ENCODE measurements around the gene FUT3.

The FUT3 gene

GRCh38 chr19:5831159-5831558 lies 20.1 kb downstream of the FUT3 start:
- H3K36me3 Mint-ChIP-seq (ENCODE audit: insufficient read depth), result peaks cover 18% of the 10 kb centered on the region
- no peak overlapping the region for H3K4me3 Mint-ChIP-seq
- H3K27me3 Mint-ChIP-seq, result peaks cover 18 to 31% of the 10 kb centered on the region in 2 donors

GRCh38 chr19:5829567-5830310 lies 21.5 kb downstream of the FUT3 start:
- peak overlapping the region in 1 of 2 donors; percentile 53 for H3K4me3 Mint-ChIP-seq
- H3K27ac Mint-ChIP-seq, result peak overlapping the region in 1 of 2 donors; percentile 35
- H3K9me3 Mint-ChIP-seq, result no peaks in the 10 kb centered on the region
- ATAC-seq (replicated peaks), result no peak
- peaks cover 8 to 11% of the 10 kb centered on the region in 2 donors for H3K4me1 Mint-ChIP-seq (ENCODE audit: low read depth in 2 of 2)
- H3K36me3 Mint-ChIP-seq (ENCODE audit: insufficient read depth), result peaks cover 18% of the 10 kb centered on the region
- no peak for DNase-seq
- H3K27me3 Mint-ChIP-seq, result peaks cover 18 to 20% of the 10 kb centered on the region in 2 donors

More at GRCh38 chr19:5831159-5831558, 20.1 kb downstream of the FUT3 start:
- H3K27ac Mint-ChIP-seq, result no peak overlapping the region
- no peak for DNase-seq
- ATAC-seq (replicated peaks), result no peak
- no peaks in the 10 kb centered on the region for H3K9me3 Mint-ChIP-seq
- H3K4me1 Mint-ChIP-seq (ENCODE audit: low read depth in 2 of 2), result peaks cover 8 to 11% of the 10 kb centered on the region in 2 donors

GRCh38 chr19:5828661-5829566 lies 22.3 kb downstream of the FUT3 start:
- Mint-ChIP-seq H3K27me3 (peaks cover 11 to 16% of the 10 kb centered on the region in 2 donors), H3K9me3 (no peaks in the 10 kb centered on the region), H3K36me3 (ENCODE audit: insufficient read depth) (peaks cover 18% of the 10 kb centered on the region), H3K4me3 (peak overlapping the region; percentile 83 to 90), H3K4me1 (ENCODE audit: low read depth in 2 of 2) (peaks cover 8 to 11% of the 10 kb centered on the region in 2 donors), H3K27ac (peak overlapping the region; percentile 94 to 96)
- ATAC-seq (replicated peaks), result no peak
- no peak for DNase-seq

GRCh38 chr19:5827891-5828660 lies 23.2 kb downstream of the FUT3 start:
- ATAC-seq (replicated peaks) (peak; percentile 82), DNase-seq (peak; percentile 80 to 90 (median 87))
- H3K27ac Mint-ChIP-seq, result peak overlapping the region; percentile 94 to 96
- peaks cover 8 to 13% of the 10 kb centered on the region in 2 donors for H3K27me3 Mint-ChIP-seq
- H3K36me3 Mint-ChIP-seq (ENCODE audit: insufficient read depth), result peaks cover 22% of the 10 kb centered on the region
- peaks cover 8 to 11% of the 10 kb centered on the region in 2 donors for H3K4me1 Mint-ChIP-seq (ENCODE audit: low read depth in 2 of 2)
- H3K9me3 Mint-ChIP-seq, result no peaks in the 10 kb centered on the region
- H3K4me3 Mint-ChIP-seq, result peak overlapping the region; percentile 83 to 90

GRCh38 chr19:5827342-5827890 lies 23.8 kb downstream of the FUT3 start:
- Mint-ChIP-seq H3K4me3 (peak overlapping the region; percentile 66 to 78), H3K9me3 (no peaks in the 10 kb centered on the region), H3K36me3 (ENCODE audit: insufficient read depth) (peaks cover 22% of the 10 kb centered on the region), H3K4me1 (ENCODE audit: low read depth in 2 of 2) (peaks cover 8 to 11% of the 10 kb centered on the region in 2 donors), H3K27ac (peak overlapping the region in 1 of 2 donors; percentile 70), H3K27me3 (peaks cover 8 to 11% of the 10 kb centered on the region in 2 donors)
- DNase-seq (no peak), ATAC-seq (replicated peaks) (no peak)

- Mint-ChIP-seq H3K27ac (peak overlapping the region in 1 of 2 donors; percentile 70), H3K4me3 (peak overlapping the region; percentile 66 to 78), H3K9me3 (no peaks in the 10 kb centered on the region), H3K36me3 (ENCODE audit: insufficient read depth) (peaks cover 22% of the 10 kb centered on the region), H3K4me1 (ENCODE audit: low read depth in 2 of 2) (peaks cover 8 to 11% of the 10 kb centered on the region in 2 donors), H3K27me3 (peaks cover 5 to 8% of the 10 kb centered on the region in 2 donors)
- no peak for ATAC-seq (replicated peaks)
- no peak for DNase-seq
Observed at GRCh38 chr19:5826531-5827341, 24.5 kb downstream of the FUT3 start.

- DNase-seq, result no peak
- no peak overlapping the region for H3K4me3 Mint-ChIP-seq
- peaks cover 0 to 2% of the 10 kb centered on the region in 2 donors for H3K9me3 Mint-ChIP-seq
- H3K4me1 Mint-ChIP-seq (ENCODE audit: low read depth in 2 of 2), result peaks cover 8 to 11% of the 10 kb centered on the region in 2 donors
- H3K27ac Mint-ChIP-seq, result no peak overlapping the region
- H3K27me3 Mint-ChIP-seq, result peaks cover 4 to 9% of the 10 kb centered on the region in 2 donors
- peaks cover 24% of the 10 kb centered on the region for H3K36me3 Mint-ChIP-seq (ENCODE audit: insufficient read depth)
- ATAC-seq (replicated peaks), result no peak
Observed at GRCh38 chr19:5825178-5825577, 26.1 kb downstream of the FUT3 start.

- ATAC-seq (replicated peaks), result no peak
- H3K27me3 Mint-ChIP-seq, result peaks cover under 1 to 5% of the 10 kb centered on the region in 2 donors
- H3K36me3 Mint-ChIP-seq (ENCODE audit: insufficient read depth), result peaks cover 24% of the 10 kb centered on the region
- no peak overlapping the region for H3K4me3 Mint-ChIP-seq
- H3K9me3 Mint-ChIP-seq, result peaks cover 0 to 2% of the 10 kb centered on the region in 2 donors
- no peak for DNase-seq
- no peak overlapping the region for H3K27ac Mint-ChIP-seq
- peaks cover 8 to 11% of the 10 kb centered on the region in 2 donors for H3K4me1 Mint-ChIP-seq (ENCODE audit: low read depth in 2 of 2)
Observed at GRCh38 chr19:5824751-5825150, 26.5 kb downstream of the FUT3 start.

GRCh38 chr19:5823579-5824281 lies 27.5 kb downstream of the FUT3 start:
- DNase-seq (no peak), ATAC-seq (replicated peaks) (no peak)
- Mint-ChIP-seq H3K27me3 (peaks cover 0 to 5% of the 10 kb centered on the region in 2 donors), H3K36me3 (ENCODE audit: insufficient read depth) (peaks cover 22% of the 10 kb centered on the region), H3K9me3 (peaks cover 0 to 2% of the 10 kb centered on the region in 2 donors), H3K4me1 (ENCODE audit: low read depth in 2 of 2) (peaks cover 8 to 10% of the 10 kb centered on the region in 2 donors), H3K4me3 (no peak overlapping the region), H3K27ac (no peak overlapping the region)

GRCh38 chr19:5822181-5822844 lies 28.9 kb downstream of the FUT3 start:
- peaks cover 3 to 12% of the 10 kb centered on the region in 2 donors for H3K27me3 Mint-ChIP-seq
- H3K4me3 Mint-ChIP-seq, result no peak overlapping the region
- peaks cover 0 to 2% of the 10 kb centered on the region in 2 donors for H3K9me3 Mint-ChIP-seq
- DNase-seq (no peak), ATAC-seq (replicated peaks) (no peak)
- peaks cover 4 to 6% of the 10 kb centered on the region in 2 donors for H3K4me1 Mint-ChIP-seq (ENCODE audit: low read depth in 2 of 2)
- H3K27ac Mint-ChIP-seq, result no peak overlapping the region
- H3K36me3 Mint-ChIP-seq (ENCODE audit: insufficient read depth), result peaks cover 13% of the 10 kb centered on the region

- H3K36me3 Mint-ChIP-seq (ENCODE audit: insufficient read depth), result peaks cover 6% of the 10 kb centered on the region
- H3K4me3 Mint-ChIP-seq, result no peak overlapping the region
- H3K27ac Mint-ChIP-seq, result no peak overlapping the region
- peaks cover 0 to 1% of the 10 kb centered on the region in 2 donors for H3K4me1 Mint-ChIP-seq (ENCODE audit: low read depth in 2 of 2)
- ATAC-seq (replicated peaks) (no peak), DNase-seq (no peak)
- H3K9me3 Mint-ChIP-seq, result peaks cover 0 to 2% of the 10 kb centered on the region in 2 donors
- H3K27me3 Mint-ChIP-seq, result peaks cover 9 to 17% of the 10 kb centered on the region in 2 donors
Observed at GRCh38 chr19:5821521-5822180, 29.6 kb downstream of the FUT3 start.
